Suprapubic skin (tissue), 3 donors: Measurements from ENCODE around the gene RPF1.

ENCODE experiments used
- POLR2A ChIP-seq, 2 donors: fragments of 450-650 bp; IDR thresholded peaks; one replicate each; pipeline ENCODE4 v1.6.1; 2017; ENCODE audit warnings: antibody characterized with exemption in 2 of 2, mild to moderate bottlenecking in 2 of 2, moderate library complexity in 2 of 2
- TF ChIP-seq, protein P1 (sequence below), 2 donors: fragments of 200-600 bp in 1 of 2; fragments of 450-650 bp in 1 of 2; sonication (generic) in 1 of 2; IDR thresholded peaks; one replicate each; pipeline ENCODE4 v1.5.1; 2016 to 2019; ENCODE audit warnings: antibody characterized with exemption in 2 of 2, mild to moderate bottlenecking in 1 of 2, moderate library complexity in 1 of 2

DNA sequence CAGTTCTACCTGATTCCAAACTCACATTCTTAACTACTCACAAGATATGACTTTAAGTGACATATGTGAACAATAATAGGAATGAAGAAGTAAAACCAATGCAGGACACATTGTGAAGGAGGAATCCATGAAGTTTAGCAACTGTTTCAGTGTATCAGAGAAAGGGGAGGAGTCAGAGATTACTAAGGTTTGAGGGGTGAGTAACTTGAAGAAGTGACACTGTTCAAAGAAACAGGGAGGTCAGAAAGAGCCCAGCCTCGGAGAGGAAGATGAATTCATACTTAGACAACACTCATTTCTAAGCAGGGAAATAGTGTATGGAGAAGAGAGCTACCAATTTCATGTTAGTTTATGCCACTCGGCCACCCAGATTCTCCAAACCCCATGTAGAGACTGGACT lies 28.2 kb upstream of the RPF1 start:
- TF ChIP-seq, protein P1, sequence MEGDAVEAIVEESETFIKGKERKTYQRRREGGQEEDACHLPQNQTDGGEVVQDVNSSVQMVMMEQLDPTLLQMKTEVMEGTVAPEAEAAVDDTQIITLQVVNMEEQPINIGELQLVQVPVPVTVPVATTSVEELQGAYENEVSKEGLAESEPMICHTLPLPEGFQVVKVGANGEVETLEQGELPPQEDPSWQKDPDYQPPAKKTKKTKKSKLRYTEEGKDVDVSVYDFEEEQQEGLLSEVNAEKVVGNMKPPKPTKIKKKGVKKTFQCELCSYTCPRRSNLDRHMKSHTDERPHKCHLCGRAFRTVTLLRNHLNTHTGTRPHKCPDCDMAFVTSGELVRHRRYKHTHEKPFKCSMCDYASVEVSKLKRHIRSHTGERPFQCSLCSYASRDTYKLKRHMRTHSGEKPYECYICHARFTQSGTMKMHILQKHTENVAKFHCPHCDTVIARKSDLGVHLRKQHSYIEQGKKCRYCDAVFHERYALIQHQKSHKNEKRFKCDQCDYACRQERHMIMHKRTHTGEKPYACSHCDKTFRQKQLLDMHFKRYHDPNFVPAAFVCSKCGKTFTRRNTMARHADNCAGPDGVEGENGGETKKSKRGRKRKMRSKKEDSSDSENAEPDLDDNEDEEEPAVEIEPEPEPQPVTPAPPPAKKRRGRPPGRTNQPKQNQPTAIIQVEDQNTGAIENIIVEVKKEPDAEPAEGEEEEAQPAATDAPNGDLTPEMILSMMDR (IDR thresholded peaks at IDR 0.05) = no peak
- TF ChIP-seq POLR2A (IDR thresholded peaks at IDR 0.05) = no peak
